ENCODE measurements around the gene PRAME. TPM values are rescaled to one million over a fixed set of nuclear protein-coding genes. Genes with fewer than 3 reads are reported as not detected.

PRAME gene
- total and polyA plus RNA-seq, 2 of the 13 experiments (the other 11 are each of a cell fraction or from before 2014, with no cell fraction given): 0.11 to 0.83 TPM

DNA sequence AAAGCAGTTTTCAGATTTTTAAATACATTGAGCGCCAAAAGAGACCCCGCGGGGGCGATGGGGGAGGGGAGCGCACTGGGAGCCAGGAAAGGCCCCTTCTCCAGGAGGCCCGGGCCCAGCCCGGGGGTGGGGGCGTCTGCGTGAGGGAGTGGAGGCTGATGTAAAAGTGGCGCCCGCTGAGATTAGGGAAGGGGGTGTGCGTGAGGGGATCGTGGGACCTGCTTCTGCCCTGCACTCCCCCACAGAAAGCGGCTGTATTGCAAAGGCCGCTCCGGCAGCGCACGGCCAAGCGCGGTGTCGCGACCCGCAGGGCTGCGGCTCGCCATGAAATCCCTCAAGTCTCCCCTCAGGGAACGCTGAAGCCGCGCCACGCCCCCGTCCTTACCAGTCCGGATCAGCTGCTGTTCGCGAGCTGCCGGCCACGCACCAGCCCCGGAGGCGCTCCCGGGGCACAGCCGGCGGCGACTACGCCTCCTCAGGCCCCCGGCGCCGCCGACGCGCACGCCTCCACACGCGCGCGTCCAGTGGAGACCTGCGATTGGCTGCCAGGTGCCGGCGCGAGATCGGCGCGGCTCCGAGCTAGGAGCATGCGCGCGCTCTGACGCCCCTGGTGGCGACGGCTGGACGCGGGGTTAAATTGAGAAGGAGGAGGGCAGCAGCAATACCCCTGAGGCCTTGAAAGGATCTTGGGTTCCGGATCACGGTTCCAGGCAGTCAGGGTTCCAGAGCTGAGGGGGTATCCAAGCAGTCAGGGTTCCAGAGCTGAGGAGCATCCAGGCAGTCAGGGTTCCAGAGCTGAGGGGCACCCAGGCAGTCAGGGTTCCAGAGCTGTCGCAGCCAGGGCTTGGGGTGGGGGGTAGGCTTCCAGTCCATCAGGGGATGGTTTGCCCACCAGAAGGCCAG is 50.5 kb downstream of the PRAME start, which contains the start of gene ZNF280B (continued):
- TF ChIP-seq, protein P1, sequence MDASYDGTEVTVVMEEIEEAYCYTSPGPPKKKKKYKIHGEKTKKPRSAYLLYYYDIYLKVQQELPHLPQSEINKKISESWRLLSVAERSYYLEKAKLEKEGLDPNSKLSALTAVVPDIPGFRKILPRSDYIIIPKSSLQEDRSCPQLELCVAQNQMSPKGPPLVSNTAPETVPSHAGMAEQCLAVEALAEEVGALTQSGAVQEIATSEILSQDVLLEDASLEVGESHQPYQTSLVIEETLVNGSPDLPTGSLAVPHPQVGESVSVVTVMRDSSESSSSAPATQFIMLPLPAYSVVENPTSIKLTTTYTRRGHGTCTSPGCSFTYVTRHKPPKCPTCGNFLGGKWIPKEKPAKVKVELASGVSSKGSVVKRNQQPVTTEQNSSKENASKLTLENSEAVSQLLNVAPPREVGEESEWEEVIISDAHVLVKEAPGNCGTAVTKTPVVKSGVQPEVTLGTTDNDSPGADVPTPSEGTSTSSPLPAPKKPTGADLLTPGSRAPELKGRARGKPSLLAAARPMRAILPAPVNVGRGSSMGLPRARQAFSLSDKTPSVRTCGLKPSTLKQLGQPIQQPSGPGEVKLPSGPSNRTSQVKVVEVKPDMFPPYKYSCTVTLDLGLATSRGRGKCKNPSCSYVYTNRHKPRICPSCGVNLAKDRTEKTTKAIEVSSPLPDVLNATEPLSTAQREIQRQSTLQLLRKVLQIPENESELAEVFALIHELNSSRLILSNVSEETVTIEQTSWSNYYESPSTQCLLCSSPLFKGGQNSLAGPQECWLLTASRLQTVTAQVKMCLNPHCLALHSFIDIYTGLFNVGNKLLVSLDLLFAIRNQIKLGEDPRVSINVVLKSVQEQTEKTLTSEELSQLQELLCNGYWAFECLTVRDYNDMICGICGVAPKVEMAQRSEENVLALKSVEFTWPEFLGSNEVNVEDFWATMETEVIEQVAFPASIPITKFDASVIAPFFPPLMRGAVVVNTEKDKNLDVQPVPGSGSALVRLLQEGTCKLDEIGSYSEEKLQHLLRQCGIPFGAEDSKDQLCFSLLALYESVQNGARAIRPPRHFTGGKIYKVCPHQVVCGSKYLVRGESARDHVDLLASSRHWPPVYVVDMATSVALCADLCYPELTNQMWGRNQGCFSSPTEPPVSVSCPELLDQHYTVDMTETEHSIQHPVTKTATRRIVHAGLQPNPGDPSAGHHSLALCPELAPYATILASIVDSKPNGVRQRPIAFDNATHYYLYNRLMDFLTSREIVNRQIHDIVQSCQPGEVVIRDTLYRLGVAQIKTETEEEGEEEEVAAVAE (CRISPR knock-in tag; IDR thresholded peaks at IDR 0.05; ENCODE audit: borderline replicate concordance): no peak
- TF ChIP-seq, protein P2, sequence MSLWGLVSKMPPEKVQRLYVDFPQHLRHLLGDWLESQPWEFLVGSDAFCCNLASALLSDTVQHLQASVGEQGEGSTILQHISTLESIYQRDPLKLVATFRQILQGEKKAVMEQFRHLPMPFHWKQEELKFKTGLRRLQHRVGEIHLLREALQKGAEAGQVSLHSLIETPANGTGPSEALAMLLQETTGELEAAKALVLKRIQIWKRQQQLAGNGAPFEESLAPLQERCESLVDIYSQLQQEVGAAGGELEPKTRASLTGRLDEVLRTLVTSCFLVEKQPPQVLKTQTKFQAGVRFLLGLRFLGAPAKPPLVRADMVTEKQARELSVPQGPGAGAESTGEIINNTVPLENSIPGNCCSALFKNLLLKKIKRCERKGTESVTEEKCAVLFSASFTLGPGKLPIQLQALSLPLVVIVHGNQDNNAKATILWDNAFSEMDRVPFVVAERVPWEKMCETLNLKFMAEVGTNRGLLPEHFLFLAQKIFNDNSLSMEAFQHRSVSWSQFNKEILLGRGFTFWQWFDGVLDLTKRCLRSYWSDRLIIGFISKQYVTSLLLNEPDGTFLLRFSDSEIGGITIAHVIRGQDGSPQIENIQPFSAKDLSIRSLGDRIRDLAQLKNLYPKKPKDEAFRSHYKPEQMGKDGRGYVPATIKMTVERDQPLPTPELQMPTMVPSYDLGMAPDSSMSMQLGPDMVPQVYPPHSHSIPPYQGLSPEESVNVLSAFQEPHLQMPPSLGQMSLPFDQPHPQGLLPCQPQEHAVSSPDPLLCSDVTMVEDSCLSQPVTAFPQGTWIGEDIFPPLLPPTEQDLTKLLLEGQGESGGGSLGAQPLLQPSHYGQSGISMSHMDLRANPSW (CRISPR knock-in tag; IDR thresholded peaks at IDR 0.05; ENCODE audit: borderline replicate concordance): no peak
- TF ChIP-seq, protein P3, sequence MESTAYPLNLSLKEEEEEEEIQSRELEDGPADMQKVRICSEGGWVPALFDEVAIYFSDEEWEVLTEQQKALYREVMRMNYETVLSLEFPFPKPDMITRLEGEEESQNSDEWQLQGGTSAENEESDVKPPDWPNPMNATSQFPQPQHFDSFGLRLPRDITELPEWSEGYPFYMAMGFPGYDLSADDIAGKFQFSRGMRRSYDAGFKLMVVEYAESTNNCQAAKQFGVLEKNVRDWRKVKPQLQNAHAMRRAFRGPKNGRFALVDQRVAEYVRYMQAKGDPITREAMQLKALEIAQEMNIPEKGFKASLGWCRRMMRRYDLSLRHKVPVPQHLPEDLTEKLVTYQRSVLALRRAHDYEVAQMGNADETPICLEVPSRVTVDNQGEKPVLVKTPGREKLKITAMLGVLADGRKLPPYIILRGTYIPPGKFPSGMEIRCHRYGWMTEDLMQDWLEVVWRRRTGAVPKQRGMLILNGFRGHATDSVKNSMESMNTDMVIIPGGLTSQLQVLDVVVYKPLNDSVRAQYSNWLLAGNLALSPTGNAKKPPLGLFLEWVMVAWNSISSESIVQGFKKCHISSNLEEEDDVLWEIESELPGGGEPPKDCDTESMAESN (CRISPR knock-in tag; conservative IDR thresholded peaks at IDR 0.05): peak; percentile 92
- peak; percentile 78 for TF ChIP-seq ZNF891 (CRISPR knock-in tag; IDR thresholded peaks at IDR 0.05)
- TF ChIP-seq PCBP2 (optimal IDR thresholded peaks at IDR 0.05; ENCODE audit: low read depth, low read length, poor library complexity, severe bottlenecking): no peak
- no peak for TF ChIP-seq ZNF530 (CRISPR knock-in tag; IDR thresholded peaks at IDR 0.05; ENCODE audit: low read depth)
- TF ChIP-seq, protein P4, sequence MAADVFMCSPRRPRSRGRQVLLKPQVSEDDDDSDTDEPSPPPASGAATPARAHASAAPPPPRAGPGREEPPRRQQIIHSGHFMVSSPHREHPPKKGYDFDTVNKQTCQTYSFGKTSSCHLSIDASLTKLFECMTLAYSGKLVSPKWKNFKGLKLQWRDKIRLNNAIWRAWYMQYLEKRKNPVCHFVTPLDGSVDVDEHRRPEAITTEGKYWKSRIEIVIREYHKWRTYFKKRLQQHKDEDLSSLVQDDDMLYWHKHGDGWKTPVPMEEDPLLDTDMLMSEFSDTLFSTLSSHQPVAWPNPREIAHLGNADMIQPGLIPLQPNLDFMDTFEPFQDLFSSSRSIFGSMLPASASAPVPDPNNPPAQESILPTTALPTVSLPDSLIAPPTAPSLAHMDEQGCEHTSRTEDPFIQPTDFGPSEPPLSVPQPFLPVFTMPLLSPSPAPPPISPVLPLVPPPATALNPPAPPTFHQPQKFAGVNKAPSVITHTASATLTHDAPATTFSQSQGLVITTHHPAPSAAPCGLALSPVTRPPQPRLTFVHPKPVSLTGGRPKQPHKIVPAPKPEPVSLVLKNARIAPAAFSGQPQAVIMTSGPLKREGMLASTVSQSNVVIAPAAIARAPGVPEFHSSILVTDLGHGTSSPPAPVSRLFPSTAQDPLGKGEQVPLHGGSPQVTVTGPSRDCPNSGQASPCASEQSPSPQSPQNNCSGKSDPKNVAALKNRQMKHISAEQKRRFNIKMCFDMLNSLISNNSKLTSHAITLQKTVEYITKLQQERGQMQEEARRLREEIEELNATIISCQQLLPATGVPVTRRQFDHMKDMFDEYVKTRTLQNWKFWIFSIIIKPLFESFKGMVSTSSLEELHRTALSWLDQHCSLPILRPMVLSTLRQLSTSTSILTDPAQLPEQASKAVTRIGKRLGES (CRISPR knock-in tag; IDR thresholded peaks at IDR 0.05; ENCODE audit: borderline replicate concordance): no peak
- TF ChIP-seq, protein P5, sequence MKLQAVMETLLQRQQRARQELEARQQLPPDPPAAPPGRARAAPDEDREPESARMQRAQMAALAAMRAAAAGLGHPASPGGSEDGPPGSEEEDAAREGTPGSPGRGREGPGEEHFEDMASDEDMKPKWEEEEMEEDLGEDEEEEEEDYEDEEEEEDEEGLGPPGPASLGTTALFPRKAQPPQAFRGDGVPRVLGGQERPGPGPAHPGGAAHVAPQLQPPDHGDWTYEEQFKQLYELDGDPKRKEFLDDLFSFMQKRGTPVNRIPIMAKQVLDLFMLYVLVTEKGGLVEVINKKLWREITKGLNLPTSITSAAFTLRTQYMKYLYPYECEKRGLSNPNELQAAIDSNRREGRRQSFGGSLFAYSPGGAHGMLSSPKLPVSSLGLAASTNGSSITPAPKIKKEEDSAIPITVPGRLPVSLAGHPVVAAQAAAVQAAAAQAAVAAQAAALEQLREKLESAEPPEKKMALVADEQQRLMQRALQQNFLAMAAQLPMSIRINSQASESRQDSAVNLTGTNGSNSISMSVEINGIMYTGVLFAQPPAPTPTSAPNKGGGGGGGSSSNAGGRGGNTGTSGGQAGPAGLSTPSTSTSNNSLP (IDR thresholded peaks at IDR 0.05; ENCODE audit: low read depth, low read length): no peak
- TF ChIP-seq CBX5 (CRISPR knock-in tag; IDR thresholded peaks at IDR 0.05; ENCODE audit: borderline replicate concordance): 0 out of 2 replicates have a peak, but pooled peaks have one; percentile 30
- TF ChIP-seq MBNL3 (CRISPR knock-in tag; conservative IDR thresholded peaks at IDR 0.05): no peak
- no peak for TF ChIP-seq KLF13 (CRISPR knock-in tag; IDR thresholded peaks at IDR 0.05)
- no peak for TF ChIP-seq ZNF260 (CRISPR knock-in tag; IDR thresholded peaks at IDR 0.05; ENCODE audit: borderline replicate concordance, low read depth)
- no peak for TF ChIP-seq MAFF (IDR thresholded peaks at IDR 0.05; ENCODE audit: low read depth, low read length)

All from HepG2 (cell line).